IPS DF 19.7 (cell line): Measurements from ENCODE around the gene OR51S1.
A peak's percentile ranks its signal among the peaks of the same experiment; 100 is the strongest.
"Not testable (repeated sequence)": the region's sequence is repeated elsewhere in the genome, so short reads cannot be mapped to it uniquely, and the experiment has no call there.

Experiments used
- DNase-seq: peaks from one replicate; pipeline ENCODE4 v3.0.0-alpha.2; 2013; ENCODE audit warnings: low read depth, low spot score

OR51S1 gene

GRCh38 chr11:4848908-4849532, at the start of gene OR51S1:
Gene OR51S1 (minus strand): TSS chr11:4849208. CDS start chr11:4849208, 0 bp downstream.
- DNase-seq, result no peak

DNA sequence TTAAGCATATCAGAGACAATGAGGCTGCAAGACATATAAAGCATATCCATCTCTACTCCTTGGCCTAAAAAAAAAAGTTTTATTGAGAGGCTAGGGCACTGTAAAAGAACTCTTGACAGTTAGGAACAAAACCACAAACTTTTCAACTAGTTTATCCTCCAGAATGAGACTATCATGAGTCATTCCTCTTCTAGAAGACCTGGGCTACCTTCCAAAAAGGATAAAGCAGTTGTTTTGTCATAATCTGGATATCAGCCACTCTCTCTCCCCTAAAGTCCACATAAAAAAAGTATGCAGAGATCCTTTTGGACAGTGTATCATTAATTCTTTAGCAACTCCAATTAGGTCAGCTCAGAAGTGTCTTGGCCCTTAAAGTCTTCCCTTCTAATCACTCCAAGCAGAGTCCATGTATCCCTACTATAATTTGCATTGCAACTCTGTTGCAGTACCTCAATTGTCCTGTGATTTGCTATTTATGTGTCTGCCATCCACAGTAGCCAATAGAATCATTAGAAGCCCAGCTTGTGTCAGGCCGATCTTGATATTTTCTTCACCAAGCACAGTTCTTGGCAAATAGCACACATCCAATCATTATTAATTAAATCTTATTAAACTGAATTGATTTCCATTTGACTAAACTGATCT, 43.1 kb upstream of the OR51S1 start:
- no peak for DNase-seq

GRCh38 chr11:4890279-4890678, 41.3 kb upstream of the OR51S1 start:
- DNase-seq, result no peak

DNA sequence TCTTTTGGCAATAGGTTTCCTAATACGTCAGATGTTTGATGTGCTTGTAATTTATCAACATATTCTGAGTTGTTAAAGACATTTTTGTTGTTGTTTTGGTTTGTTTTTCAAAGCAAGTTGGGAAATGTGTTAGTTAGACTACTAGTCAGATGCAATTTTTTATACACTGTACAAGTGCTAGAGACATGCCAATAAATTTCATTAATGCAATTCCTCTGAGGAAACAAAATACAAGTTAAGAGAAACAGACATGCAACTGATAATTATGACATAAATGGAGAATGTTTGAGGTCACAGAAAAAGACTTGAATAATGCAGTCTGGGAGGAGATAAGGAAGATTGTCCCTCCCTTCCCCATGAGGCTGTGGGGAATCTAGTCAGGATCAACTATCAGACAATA, 38.6 kb upstream of the OR51S1 start:
- DNase-seq, result no peak

GRCh38 chr11:4886186-4886585, 37.2 kb upstream of the OR51S1 start:
- DNase-seq, result no peak

DNA sequence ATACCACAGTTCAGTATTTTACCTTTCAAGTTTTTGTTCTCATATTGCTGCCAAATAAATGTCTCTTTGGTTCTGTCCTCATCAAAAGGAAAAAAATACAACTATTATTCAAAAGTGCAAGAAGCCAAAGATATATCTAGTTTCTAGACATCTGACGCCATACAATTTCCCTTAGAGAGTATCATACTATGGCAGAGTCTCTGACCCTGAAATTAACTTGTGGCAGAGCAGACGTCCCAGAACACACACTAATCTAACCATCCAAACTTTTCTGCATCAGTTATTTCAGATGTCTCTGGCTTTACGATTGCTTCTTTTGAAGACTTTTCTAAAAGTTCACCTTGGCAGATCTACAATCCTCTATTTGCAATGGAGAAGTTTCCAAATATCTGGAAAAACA, 35.4 kb upstream of the OR51S1 start:
- no peak for DNase-seq

GRCh38 chr11:4882543-4882942, 33.5 kb upstream of the OR51S1 start:
- DNase-seq, result no peak

DNA sequence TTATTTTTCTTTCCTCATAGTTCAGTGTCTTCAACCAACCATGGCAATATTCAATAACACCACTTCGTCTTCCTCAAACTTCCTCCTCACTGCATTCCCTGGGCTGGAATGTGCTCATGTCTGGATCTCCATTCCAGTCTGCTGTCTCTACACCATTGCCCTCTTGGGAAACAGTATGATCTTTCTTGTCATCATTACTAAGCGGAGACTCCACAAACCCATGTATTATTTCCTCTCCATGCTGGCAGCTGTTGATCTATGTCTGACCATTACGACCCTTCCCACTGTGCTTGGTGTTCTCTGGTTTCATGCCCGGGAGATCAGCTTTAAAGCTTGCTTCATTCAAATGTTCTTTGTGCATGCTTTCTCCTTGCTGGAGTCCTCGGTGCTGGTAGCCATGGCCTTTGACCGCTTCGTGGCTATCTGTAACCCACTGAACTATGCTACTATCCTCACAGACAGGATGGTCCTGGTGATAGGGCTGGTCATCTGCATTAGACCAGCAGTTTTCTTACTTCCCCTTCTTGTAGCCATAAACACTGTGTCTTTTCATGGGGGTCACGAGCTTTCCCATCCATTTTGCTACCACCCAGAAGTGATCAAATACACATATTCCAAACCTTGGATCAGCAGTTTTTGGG, 33.0 kb upstream of the OR51S1 start, which contains the start of gene OR51T1:
TSS of gene OR51T1 (plus strand) at position 41 of the 641 bp plus-strand sequence. CDS start at position 41, 0 bp downstream.
- DNase-seq, result no peak

GRCh38 chr11:4881188-4881587, 32.2 kb upstream of the OR51S1 start:
- no peak for DNase-seq

- DNase-seq, result no peak
Measured at GRCh38 chr11:4865855-4866254, 16.8 kb upstream of the OR51S1 start.

GRCh38 chr11:4863876-4864275, 14.9 kb upstream of the OR51S1 start:
- DNase-seq, result no peak

DNA sequence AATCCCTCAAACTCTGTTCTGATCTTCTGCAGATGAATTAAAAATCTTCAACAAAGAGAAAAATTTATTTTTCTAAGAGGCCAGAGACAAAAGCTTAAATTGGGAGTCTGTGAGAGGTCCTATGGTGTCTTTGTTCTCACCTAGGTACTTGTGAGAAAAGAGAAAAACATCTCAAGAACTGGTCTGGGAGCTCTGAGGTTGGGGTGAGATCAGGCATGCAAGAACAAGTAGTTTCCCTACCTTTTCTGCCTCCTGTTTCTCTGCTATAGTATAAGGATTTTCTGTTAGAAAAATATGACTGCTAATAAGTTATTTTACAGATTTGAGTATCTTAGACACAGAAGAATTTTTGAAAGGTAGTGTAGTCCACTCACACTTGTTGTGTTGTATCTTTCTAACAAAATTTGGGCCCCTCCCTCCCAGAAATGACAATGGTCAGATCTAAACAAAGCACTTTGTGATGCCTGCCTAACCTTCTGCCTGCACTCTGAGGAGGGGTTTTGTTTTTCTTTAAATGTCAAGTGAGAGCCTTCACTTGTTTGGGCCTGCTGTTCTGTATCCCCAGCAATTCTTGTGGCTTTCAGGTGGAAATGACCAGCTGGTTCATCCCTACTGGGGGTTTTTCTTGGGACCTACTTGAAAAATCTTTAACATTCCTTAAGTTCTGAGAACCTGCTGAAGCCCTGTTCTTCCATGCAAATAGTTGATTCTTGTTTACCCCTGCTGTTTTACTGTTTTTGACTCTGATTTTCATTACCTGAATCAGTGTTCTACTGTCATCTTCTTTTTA, 13.6 kb upstream of the OR51S1 start:
- peak; percentile 84 for DNase-seq

GRCh38 chr11:4854286-4854685, 5.3 kb upstream of the OR51S1 start:
- not testable (repeated sequence) for DNase-seq

DNA sequence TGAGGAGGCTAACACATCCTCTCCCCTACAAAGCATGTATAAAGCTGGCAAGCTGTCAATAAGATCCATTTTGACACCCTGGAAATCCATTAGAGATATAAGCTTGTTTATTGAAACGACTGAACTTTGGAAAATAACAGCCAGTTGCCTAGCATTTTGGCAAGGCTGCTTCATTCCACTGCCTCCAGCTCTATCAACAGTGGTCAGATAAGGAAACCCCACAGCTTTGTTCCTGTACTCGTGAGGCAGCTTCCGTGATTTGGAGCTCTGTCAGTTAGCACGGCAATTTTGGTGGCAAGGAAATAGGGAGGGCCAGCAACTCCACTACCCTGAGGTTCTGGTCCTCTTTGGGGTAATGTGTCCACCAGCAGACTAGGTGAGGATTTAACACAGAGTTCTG, 2.0 kb upstream of the OR51S1 start:
- no peak for DNase-seq

- DNase-seq, result no peak
Measured at GRCh38 chr11:4839851-4840549, 9.0 kb downstream of the OR51S1 start.

DNA sequence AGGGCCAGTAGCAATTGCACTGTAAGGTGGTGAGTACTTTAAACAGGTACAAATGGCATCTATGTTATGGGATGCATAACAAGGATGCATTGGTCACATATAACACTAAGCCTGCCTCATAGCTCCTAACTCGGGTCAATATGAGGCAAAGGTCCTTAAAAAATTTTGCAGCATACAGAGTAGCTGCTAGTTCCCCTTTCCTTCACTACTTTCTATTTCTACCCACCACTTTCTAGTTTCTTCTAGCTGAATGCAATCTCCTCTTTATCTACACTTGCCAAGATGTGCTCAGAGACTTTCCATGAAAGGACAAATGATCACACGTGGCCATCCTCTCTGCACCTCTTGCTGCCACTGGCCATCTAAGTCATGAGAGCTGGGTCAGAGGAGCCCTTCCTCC, 18.1 kb downstream of the OR51S1 start:
- no peak for DNase-seq

- no peak for DNase-seq
Measured at GRCh38 chr11:4830346-4830745, 18.7 kb downstream of the OR51S1 start.

GRCh38 chr11:4826425-4826824, 22.6 kb downstream of the OR51S1 start:
- no peak for DNase-seq

- DNase-seq, result no peak
Measured at GRCh38 chr11:4825132-4825531, 23.9 kb downstream of the OR51S1 start.

- no peak for DNase-seq
Measured at GRCh38 chr11:4821021-4821420, 28.0 kb downstream of the OR51S1 start, which contains the start of gene OR51F2. Gene OR51F2 (plus strand): TSS chr11:4821321. CDS start chr11:4821422, 101 bp downstream.

GRCh38 chr11:4809246-4809645, 39.8 kb downstream of the OR51S1 start:
- no peak for DNase-seq
